Spleen (tissue), 7 donors: Measurements from ENCODE around the gene HACD4.

Experiments used
- POLR2A ChIP-seq, 3 donors: fragments of 450-650 bp; IDR thresholded peaks; one replicate each; pipeline ENCODE4 v1.5.1; 2017; ENCODE audit warnings: antibody characterized with exemption in 3 of 3, mild to moderate bottlenecking in 1 of 3
- POLR2AphosphoS5 ChIP-seq, 3 donors: sonication (generic); formaldehyde crosslinking; IDR thresholded peaks; one replicate each; pipeline ENCODE4 v1.5.1; 2017; ENCODE audit warnings: antibody characterized with exemption in 3 of 3
- TF ChIP-seq, protein P1 (sequence below), 11 experiments: fragments of 200-600 bp in 7 of 11; fragments of 450-650 bp in 4 of 11; sonication (generic) in 4 of 11; IDR thresholded peaks in 8 of 11; conservative IDR thresholded peaks in 3 of 11; 1 replicate in 7 of 11; 2 replicates in 4 of 11; pipeline versions ENCODE4 v1.4.0 to v1.8.0; 2016 to 2021; ENCODE audit warnings: antibody characterized with exemption in 11 of 11, inconsistent platforms in 4 of 11, mild to moderate bottlenecking in 1 of 11
- donor health status: DM: no; HTN: no; CAD: no; lungs with moderate emphysema.
- donor health status: DM: no; HTN: no; CAD: no.
- donor health status: DM: no; HTN: no; CAD: no.

DNA sequence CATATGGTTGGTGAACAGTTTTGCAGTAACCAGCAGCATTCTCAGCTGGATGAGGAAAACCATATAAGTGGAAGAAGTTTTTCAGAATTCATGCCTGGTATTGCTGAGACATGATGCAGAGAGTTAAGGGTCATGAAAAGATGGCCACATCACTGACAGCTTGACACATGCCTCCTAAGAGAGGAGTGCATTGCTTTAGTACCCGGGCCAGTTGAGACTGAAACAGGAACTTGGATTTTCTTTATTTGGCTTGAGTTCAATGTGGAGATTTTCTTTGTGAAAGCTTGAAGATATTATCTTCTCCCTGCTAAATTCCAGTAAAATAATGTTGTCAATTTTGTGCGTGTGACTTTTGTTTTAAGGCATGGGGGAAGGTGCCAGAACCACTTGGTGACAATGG lies 35.8 kb downstream of the HACD4 start:
- TF ChIP-seq POLR2AphosphoS5 (IDR thresholded peaks at IDR 0.05) (no peak), POLR2A (IDR thresholded peaks at IDR 0.05) (no peak)
- TF ChIP-seq, protein P1, sequence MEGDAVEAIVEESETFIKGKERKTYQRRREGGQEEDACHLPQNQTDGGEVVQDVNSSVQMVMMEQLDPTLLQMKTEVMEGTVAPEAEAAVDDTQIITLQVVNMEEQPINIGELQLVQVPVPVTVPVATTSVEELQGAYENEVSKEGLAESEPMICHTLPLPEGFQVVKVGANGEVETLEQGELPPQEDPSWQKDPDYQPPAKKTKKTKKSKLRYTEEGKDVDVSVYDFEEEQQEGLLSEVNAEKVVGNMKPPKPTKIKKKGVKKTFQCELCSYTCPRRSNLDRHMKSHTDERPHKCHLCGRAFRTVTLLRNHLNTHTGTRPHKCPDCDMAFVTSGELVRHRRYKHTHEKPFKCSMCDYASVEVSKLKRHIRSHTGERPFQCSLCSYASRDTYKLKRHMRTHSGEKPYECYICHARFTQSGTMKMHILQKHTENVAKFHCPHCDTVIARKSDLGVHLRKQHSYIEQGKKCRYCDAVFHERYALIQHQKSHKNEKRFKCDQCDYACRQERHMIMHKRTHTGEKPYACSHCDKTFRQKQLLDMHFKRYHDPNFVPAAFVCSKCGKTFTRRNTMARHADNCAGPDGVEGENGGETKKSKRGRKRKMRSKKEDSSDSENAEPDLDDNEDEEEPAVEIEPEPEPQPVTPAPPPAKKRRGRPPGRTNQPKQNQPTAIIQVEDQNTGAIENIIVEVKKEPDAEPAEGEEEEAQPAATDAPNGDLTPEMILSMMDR (IDR thresholded peaks at IDR 0.05 in 8 of 11, conservative IDR thresholded peaks at IDR 0.05 in 3 of 11) = no peak
